HEK293 (cell line): ENCODE data around the gene MTR.

Experiments used
- CTCF ChIA-PET: fragments of 350-600 bp; formaldehyde crosslinking; extraction: SDS; loops from one replicate; lab custom pipeline; 2021; ENCODE audit warnings: antibody characterized with exemption; lab: Yijun Ruan, JAX
- POLR2A ChIA-PET: fragments of 300-600 bp; formaldehyde crosslinking; extraction: SDS; loops from one replicate; lab custom pipeline; 2020; ENCODE audit warnings: antibody characterized with exemption, inconsistent platforms; lab: Yijun Ruan, JAX
- H3K27ac ChIP-seq: fragments of 200-500 bp; sonication (Bioruptor generic); 2 replicates; pipeline ENCODE4 v1.5.1; 2014; ENCODE audit warnings: low read depth, low read length, control low read depth, inconsistent platforms; ENCODE audit errors: extremely low read depth
- H3K36me3 ChIP-seq, 2 experiments: fragments of 200-500 bp in 1 of 2; sonication (Bioruptor generic) in 1 of 2; 1 replicate in 1 of 2; 2 replicates in 1 of 2; pipeline ENCODE4 v1.5.1; 2014 to 2017; ENCODE audit warnings: inconsistent platforms in 2 of 2, low read length in 2 of 2; ENCODE audit not compliant: control insufficient read depth in 2 of 2, insufficient read depth in 1 of 2
- H3K4me1 ChIP-seq: fragments of 200-500 bp; sonication (Bioruptor generic); 2 replicates; pipeline ENCODE4 v1.5.1; 2014; ENCODE audit warnings: mild to moderate bottlenecking, low read length, inconsistent platforms; ENCODE audit not compliant: control insufficient read depth, insufficient read depth
- H3K4me3 ChIP-seq: 2 replicates; pipeline ENCODE4 v1.5.1; 2011; ENCODE audit warnings: low read depth, mild to moderate bottlenecking, control low read depth, low read length, moderate library complexity
- H3K9me3 ChIP-seq: fragments of 200-500 bp; sonication (Bioruptor generic); 2 replicates; pipeline ENCODE4 v1.5.1; 2014; ENCODE audit warnings: low read depth, low read length, inconsistent platforms; ENCODE audit not compliant: control insufficient read depth, insufficient read depth
- KLF8 ChIP-seq: fragments of 450-650 bp; formaldehyde crosslinking; IDR thresholded peaks from 2 replicates; pipeline ENCODE4 v1.5.1; 2016; ENCODE audit warnings: missing biosample characterization, missing genetic modification characterization
- SP2 ChIP-seq: fragments of 450-650 bp; formaldehyde crosslinking; IDR thresholded peaks from 2 replicates; pipeline ENCODE4 v1.5.1; 2016; ENCODE audit warnings: missing biosample characterization, missing genetic modification characterization
- ZBTB10 ChIP-seq: fragments of 450-650 bp; formaldehyde crosslinking; IDR thresholded peaks from 2 replicates; pipeline ENCODE4 v1.5.1; 2016; ENCODE audit warnings: missing biosample characterization, missing genetic modification characterization
- ZNF514 ChIP-seq: fragments of 450-650 bp; formaldehyde crosslinking; IDR thresholded peaks from 2 replicates; pipeline ENCODE4 v1.5.1; 2016; ENCODE audit warnings: missing biosample characterization, missing genetic modification characterization
- ZNF529 ChIP-seq: fragments of 450-650 bp; formaldehyde crosslinking; IDR thresholded peaks from 2 replicates; pipeline ENCODE4 v1.5.1; 2017; ENCODE audit warnings: missing genetic modification characterization, missing biosample characterization; ENCODE audit not compliant: insufficient replicate concordance
- ZNF558 ChIP-seq: fragments of 450-650 bp; formaldehyde crosslinking; IDR thresholded peaks from 2 replicates; pipeline ENCODE4 v1.5.1; 2016; ENCODE audit warnings: missing biosample characterization, missing genetic modification characterization
- ZNF585B ChIP-seq: fragments of 450-650 bp; formaldehyde crosslinking; IDR thresholded peaks from 2 replicates; pipeline ENCODE4 v1.5.1; 2016; ENCODE audit warnings: missing biosample characterization, missing genetic modification characterization
- ZNF624 ChIP-seq: fragments of 450-650 bp; formaldehyde crosslinking; IDR thresholded peaks from 2 replicates; pipeline ENCODE4 v1.5.1; 2017; ENCODE audit warnings: missing biosample characterization, missing genetic modification characterization
- TF ChIP-seq, protein P1 (sequence below): fragments of 450-650 bp; IDR thresholded peaks from 2 replicates; pipeline ENCODE4 v1.5.1; 2018; ENCODE audit warnings: missing biosample characterization, missing genetic modification characterization
- TF ChIP-seq, protein P2 (sequence below): fragments of 450-650 bp; formaldehyde crosslinking; IDR thresholded peaks from 2 replicates; pipeline ENCODE4 v1.5.1; 2016; ENCODE audit warnings: missing biosample characterization, missing genetic modification characterization
- TF ChIP-seq, protein P3 (sequence below): fragments of 450-650 bp; formaldehyde crosslinking; optimal IDR thresholded peaks from 2 replicates; pipeline ENCODE3; 2016; ENCODE audit warnings: missing biosample characterization, mild to moderate bottlenecking, missing genetic modification characterization
- TF ChIP-seq, protein P4 (sequence below): fragments of 450-650 bp; formaldehyde crosslinking; IDR thresholded peaks from 2 replicates; pipeline ENCODE4 v1.5.1; 2017; ENCODE audit warnings: missing biosample characterization, missing genetic modification characterization

MTR gene

DNA sequence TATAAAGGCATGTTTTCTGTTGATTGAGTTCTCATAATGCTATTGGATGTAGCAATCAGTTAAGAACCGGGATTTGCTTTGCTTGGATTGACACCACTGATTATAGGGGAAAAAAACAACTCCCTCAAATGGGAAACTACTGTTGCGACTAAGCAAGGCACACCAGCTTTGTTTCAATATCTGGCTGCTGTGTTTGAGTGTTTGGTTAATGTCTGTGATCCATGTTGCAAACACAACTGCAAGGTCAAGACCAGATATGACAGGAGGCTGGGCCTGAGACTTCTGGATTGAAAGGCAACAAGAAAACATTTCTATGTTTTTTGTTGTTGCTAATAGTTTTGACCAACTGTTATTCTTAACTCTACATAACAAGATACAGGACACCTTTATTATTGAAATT is 50.7 kb downstream of the MTR start (continued):
- TF ChIP-seq, protein P1, sequence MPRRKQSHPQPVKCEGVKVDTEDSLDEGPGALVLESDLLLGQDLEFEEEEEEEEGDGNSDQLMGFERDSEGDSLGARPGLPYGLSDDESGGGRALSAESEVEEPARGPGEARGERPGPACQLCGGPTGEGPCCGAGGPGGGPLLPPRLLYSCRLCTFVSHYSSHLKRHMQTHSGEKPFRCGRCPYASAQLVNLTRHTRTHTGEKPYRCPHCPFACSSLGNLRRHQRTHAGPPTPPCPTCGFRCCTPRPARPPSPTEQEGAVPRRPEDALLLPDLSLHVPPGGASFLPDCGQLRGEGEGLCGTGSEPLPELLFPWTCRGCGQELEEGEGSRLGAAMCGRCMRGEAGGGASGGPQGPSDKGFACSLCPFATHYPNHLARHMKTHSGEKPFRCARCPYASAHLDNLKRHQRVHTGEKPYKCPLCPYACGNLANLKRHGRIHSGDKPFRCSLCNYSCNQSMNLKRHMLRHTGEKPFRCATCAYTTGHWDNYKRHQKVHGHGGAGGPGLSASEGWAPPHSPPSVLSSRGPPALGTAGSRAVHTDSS = no peak
- no peak for TF ChIP-seq ZNF558 (tag by site-specific recombination)
- no peak for TF ChIP-seq ZNF585B (tag by site-specific recombination)
- no peak for TF ChIP-seq ZBTB10 (tag by site-specific recombination)

DNA sequence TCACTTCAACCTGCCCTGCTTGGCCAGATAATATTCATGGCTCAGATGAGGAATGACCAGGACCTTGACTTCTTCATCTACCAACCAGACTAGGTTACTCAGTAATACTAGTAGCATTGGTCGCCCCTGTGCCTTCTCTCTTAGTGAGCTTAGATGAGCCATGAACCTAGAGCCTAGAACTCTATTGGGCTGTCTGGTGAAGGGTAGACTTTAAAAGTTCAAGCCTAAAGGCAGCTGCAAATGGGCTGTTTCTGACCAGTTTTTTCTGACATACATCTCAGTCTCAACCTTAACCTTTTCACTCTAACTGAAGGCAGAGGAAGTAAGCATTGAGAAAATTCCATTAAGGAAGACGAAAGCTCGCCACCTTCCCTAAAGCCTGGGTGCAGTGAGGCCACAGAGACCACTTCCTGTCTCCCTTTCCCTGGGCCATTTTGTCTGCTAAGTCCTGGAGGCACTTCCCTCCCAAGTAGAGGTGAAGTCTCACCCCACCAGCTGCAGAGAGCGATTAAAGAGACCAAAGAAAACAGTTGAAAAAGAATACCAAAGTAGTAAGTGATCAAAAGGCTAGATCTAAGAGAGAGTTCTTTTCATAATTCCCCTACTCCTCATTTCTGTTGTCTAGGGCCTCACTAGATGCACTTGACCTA is 53.3 kb downstream of the MTR start:
- POLR2A ChIA-PET = no interaction called here
- TF ChIP-seq ZNF624 (tag by site-specific recombination) (no peak), ZNF514 (no peak), SP2 (tag by site-specific recombination) (no peak), KLF8 (tag by site-specific recombination) (no peak), ZNF529 (no peak)
- TF ChIP-seq, protein P2, sequence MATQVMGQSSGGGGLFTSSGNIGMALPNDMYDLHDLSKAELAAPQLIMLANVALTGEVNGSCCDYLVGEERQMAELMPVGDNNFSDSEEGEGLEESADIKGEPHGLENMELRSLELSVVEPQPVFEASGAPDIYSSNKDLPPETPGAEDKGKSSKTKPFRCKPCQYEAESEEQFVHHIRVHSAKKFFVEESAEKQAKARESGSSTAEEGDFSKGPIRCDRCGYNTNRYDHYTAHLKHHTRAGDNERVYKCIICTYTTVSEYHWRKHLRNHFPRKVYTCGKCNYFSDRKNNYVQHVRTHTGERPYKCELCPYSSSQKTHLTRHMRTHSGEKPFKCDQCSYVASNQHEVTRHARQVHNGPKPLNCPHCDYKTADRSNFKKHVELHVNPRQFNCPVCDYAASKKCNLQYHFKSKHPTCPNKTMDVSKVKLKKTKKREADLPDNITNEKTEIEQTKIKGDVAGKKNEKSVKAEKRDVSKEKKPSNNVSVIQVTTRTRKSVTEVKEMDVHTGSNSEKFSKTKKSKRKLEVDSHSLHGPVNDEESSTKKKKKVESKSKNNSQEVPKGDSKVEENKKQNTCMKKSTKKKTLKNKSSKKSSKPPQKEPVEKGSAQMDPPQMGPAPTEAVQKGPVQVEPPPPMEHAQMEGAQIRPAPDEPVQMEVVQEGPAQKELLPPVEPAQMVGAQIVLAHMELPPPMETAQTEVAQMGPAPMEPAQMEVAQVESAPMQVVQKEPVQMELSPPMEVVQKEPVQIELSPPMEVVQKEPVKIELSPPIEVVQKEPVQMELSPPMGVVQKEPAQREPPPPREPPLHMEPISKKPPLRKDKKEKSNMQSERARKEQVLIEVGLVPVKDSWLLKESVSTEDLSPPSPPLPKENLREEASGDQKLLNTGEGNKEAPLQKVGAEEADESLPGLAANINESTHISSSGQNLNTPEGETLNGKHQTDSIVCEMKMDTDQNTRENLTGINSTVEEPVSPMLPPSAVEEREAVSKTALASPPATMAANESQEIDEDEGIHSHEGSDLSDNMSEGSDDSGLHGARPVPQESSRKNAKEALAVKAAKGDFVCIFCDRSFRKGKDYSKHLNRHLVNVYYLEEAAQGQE (tag by site-specific recombination) = no peak
- TF ChIP-seq, protein P3, sequence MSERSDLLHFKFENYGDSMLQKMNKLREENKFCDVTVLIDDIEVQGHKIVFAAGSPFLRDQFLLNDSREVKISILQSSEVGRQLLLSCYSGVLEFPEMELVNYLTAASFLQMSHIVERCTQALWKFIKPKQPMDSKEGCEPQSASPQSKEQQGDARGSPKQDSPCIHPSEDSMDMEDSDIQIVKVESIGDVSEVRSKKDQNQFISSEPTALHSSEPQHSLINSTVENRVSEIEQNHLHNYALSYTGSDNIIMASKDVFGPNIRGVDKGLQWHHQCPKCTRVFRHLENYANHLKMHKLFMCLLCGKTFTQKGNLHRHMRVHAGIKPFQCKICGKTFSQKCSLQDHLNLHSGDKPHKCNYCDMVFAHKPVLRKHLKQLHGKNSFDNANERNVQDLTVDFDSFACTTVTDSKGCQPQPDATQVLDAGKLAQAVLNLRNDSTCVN (tag by site-specific recombination) = no peak
- H3K9me3 ChIP-seq = no peaks in the 10 kb centered on the region
- no peak overlapping the region for H3K4me3 ChIP-seq
- peaks cover 25 to 63% of the 10 kb centered on the region in 2 experiments for H3K36me3 ChIP-seq
- CTCF ChIA-PET = interaction anchor here (1.2 to 1.3 kb wide), 2 partner anchors 10 to 20 kb away, joined by 3 to 5 read pairs; no protein-coding TSS in a partner anchor
- no peak overlapping the region for H3K27ac ChIP-seq
- H3K4me1 ChIP-seq = no peaks in the 10 kb centered on the region

DNA sequence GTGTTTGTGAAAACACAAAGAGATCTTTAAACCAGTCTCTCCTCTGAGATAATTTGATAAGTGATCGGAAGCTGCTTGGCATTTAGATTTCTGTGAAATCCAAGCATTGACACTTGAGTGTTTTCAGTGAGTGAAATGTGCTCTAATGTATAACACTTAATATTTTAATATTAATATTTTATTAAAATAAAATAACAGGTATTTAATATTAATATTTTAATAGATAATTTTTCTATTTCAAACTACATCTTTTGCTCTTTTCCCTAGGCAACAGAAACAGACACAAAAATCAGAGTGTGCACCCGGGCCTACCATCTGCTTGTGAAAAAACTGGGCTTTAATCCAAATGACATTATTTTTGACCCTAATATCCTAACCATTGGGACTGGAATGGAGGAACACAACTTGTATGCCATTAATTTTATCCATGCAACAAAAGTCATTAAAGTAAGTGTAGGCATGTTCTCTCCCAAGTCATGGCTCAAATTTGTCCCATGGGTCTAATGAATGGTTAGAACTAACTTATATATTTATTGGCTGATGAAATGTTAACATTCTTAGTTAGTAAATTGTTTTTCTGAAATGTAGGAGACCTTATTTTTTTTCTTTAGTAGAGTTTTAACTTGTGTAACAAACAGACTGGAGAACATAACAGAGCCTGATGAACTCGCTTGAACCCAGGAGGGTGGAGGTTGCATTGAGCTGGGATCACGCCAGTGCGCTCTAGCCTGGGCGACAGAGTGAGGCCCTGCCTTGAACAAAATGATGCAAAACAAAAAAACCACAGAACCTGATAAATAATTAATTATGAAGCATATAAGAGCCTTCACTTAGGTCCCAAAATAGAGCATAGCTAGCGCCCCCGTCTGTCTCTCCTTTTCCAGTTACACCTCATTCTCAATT is 55.2 kb downstream of the MTR start:
- Histone ChIP-seq H3K4me3 (no peak overlapping the region), H3K36me3 (peaks cover 28 to 71% of the 10 kb centered on the region in 2 experiments), H3K4me1 (no peaks in the 10 kb centered on the region), H3K9me3 (no peaks in the 10 kb centered on the region), H3K27ac (no peak overlapping the region)
- ChIA-PET POLR2A (interaction anchor here (1.6 kb wide), 1 partner anchor 55 kb away, joined by 3 read pairs; the partner anchor contains the start of gene MTR), CTCF (interaction anchor here (0.6 to 2.5 kb wide), 4 partner anchors 12 to 246 kb away, joined by 3 to 7 read pairs (median 3); partner anchors contain the start of gene HEATR1)
- TF ChIP-seq, protein P4, sequence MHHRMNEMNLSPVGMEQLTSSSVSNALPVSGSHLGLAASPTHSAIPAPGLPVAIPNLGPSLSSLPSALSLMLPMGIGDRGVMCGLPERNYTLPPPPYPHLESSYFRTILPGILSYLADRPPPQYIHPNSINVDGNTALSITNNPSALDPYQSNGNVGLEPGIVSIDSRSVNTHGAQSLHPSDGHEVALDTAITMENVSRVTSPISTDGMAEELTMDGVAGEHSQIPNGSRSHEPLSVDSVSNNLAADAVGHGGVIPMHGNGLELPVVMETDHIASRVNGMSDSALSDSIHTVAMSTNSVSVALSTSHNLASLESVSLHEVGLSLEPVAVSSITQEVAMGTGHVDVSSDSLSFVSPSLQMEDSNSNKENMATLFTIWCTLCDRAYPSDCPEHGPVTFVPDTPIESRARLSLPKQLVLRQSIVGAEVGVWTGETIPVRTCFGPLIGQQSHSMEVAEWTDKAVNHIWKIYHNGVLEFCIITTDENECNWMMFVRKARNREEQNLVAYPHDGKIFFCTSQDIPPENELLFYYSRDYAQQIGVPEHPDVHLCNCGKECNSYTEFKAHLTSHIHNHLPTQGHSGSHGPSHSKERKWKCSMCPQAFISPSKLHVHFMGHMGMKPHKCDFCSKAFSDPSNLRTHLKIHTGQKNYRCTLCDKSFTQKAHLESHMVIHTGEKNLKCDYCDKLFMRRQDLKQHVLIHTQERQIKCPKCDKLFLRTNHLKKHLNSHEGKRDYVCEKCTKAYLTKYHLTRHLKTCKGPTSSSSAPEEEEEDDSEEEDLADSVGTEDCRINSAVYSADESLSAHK = no peak
